Measurements from ENCODE around the gene MYCBP. TPM values are rescaled to one million over a fixed set of nuclear protein-coding genes. Genes with fewer than 3 reads are reported as not detected.
"Not testable (repeated sequence)": the region's sequence is repeated elsewhere in the genome, so short reads cannot be mapped to it uniquely, and the experiment has no call there.

Gene MYCBP
- total and polyA plus RNA-seq, 2 experiments from 2014 or later = 33.6 to 82.3 TPM

GRCh38 chr1:38848071-38848470 lies 25.1 kb downstream of the MYCBP start (continued):
- TF ChIP-seq REST (IDR thresholded peaks at IDR 0.05; ENCODE audit: unreplicated experiment) = no peak
- no peak for TF ChIP-seq EZH2 (IDR thresholded peaks at IDR 0.05; ENCODE audit: low read depth, unreplicated experiment)
- no peak for TF ChIP-seq ZNF331 (CRISPR knock-in tag; IDR thresholded peaks at IDR 0.05; ENCODE audit: low read depth)
- TF ChIP-seq, protein P1, sequence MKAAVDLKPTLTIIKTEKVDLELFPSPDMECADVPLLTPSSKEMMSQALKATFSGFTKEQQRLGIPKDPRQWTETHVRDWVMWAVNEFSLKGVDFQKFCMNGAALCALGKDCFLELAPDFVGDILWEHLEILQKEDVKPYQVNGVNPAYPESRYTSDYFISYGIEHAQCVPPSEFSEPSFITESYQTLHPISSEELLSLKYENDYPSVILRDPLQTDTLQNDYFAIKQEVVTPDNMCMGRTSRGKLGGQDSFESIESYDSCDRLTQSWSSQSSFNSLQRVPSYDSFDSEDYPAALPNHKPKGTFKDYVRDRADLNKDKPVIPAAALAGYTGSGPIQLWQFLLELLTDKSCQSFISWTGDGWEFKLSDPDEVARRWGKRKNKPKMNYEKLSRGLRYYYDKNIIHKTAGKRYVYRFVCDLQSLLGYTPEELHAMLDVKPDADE (IDR thresholded peaks at IDR 0.05) = no peak
- TF ChIP-seq NANOG (IDR thresholded peaks at IDR 0.05; ENCODE audit: borderline replicate concordance) = no peak
- no peak for TF ChIP-seq ZNF114 (CRISPR knock-in tag; IDR thresholded peaks at IDR 0.05)

GRCh38 chr1:38846210-38846609 lies 26.9 kb downstream of the MYCBP start:
- H3K4me3 Mint-ChIP-seq = no peak overlapping the region
- no peaks in the 10 kb centered on the region for H3K9me3 Mint-ChIP-seq
- peaks cover 46% of the 10 kb centered on the region for H3K36me3 Mint-ChIP-seq (ENCODE audit: low read depth)
- H3K4me1 ChIP-seq (ENCODE audit: insufficient read depth) = 0 out of 2 replicates have a peak, but pooled peaks cover 3% of the 10 kb centered on the region
- H3K4me2 ChIP-seq = no peak overlapping the region
- H3K27ac Mint-ChIP-seq = no peak overlapping the region
- no peaks in the 10 kb centered on the region for H3K9me2 ChIP-seq (ENCODE audit: insufficient read depth)
- DNase-seq (ENCODE audit: low spot score) (no peak), ATAC-seq (no peak; the same call in 2 of the 3 replicates)
- TF ChIP-seq REST (IDR thresholded peaks at IDR 0.05; ENCODE audit: unreplicated experiment) (no peak), ZNF114 (CRISPR knock-in tag; IDR thresholded peaks at IDR 0.05) (no peak), STAT1 (IDR thresholded peaks at IDR 0.05; ENCODE audit: unreplicated experiment) (no peak), EZH2phosphoT487 (IDR thresholded peaks at IDR 0.05; ENCODE audit: unreplicated experiment) (no peak), CREB1 (CRISPR knock-in tag; IDR thresholded peaks at IDR 0.05; ENCODE audit: low read depth) (no peak)
- TF ChIP-seq, protein P2, sequence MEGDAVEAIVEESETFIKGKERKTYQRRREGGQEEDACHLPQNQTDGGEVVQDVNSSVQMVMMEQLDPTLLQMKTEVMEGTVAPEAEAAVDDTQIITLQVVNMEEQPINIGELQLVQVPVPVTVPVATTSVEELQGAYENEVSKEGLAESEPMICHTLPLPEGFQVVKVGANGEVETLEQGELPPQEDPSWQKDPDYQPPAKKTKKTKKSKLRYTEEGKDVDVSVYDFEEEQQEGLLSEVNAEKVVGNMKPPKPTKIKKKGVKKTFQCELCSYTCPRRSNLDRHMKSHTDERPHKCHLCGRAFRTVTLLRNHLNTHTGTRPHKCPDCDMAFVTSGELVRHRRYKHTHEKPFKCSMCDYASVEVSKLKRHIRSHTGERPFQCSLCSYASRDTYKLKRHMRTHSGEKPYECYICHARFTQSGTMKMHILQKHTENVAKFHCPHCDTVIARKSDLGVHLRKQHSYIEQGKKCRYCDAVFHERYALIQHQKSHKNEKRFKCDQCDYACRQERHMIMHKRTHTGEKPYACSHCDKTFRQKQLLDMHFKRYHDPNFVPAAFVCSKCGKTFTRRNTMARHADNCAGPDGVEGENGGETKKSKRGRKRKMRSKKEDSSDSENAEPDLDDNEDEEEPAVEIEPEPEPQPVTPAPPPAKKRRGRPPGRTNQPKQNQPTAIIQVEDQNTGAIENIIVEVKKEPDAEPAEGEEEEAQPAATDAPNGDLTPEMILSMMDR (conservative IDR thresholded peaks at IDR 0.05; ENCODE audit: low read depth in 2 of 2) = peak in 1 of 2 experiments; percentile 45; a peak in 2 of 4 replicates
- H3K27ac ChIP-seq (ENCODE audit: low read depth) = no peak overlapping the region
- H2AFZ ChIP-seq = no peak overlapping the region
- H3K27me3 Mint-ChIP-seq (ENCODE audit: insufficient read depth, low read depth, poor library complexity) = no peaks in the 10 kb centered on the region
- no peaks in the 10 kb centered on the region for H3K27me3 ChIP-seq (ENCODE audit: insufficient read depth)
- no peaks in the 10 kb centered on the region for H3K4me1 Mint-ChIP-seq
- no peaks in the 10 kb centered on the region for H3F3A ChIP-seq (replicated peaks; ENCODE audit: low read depth)
- no peaks in the 10 kb centered on the region; the same call in 1 of the 2 replicates for H3K79me2 ChIP-seq (replicated peaks; ENCODE audit: insufficient read depth)
- H3K36me3 ChIP-seq (ENCODE audit: insufficient read depth) = peaks cover 10% of the 10 kb centered on the region; the same call in 1 of the 2 replicates
- no peak overlapping the region for H3K4me3 ChIP-seq
- 0 out of 2 replicates have a peak, but pooled peaks cover 3% of the 10 kb centered on the region for H4K20me1 ChIP-seq (replicated peaks; ENCODE audit: insufficient read depth)

GRCh38 chr1:38845088-38845487 lies 28.1 kb downstream of the MYCBP start:
- H3K4me2 ChIP-seq; H3K9me2 ChIP-seq (ENCODE audit: insufficient read depth); H3K4me1 ChIP-seq (ENCODE audit: insufficient read depth); H3K27ac ChIP-seq (ENCODE audit: low read depth); H3K4me3 Mint-ChIP-seq; H3K27me3 ChIP-seq (ENCODE audit: insufficient read depth); DNase-seq (ENCODE audit: low spot score); H4K20me1 ChIP-seq (replicated peaks; ENCODE audit: insufficient read depth); H2AFZ ChIP-seq; H3F3A ChIP-seq (replicated peaks; ENCODE audit: low read depth); H3K27ac Mint-ChIP-seq; H3K4me1 Mint-ChIP-seq; H3K36me3 ChIP-seq (ENCODE audit: insufficient read depth); H3K27me3 Mint-ChIP-seq (ENCODE audit: insufficient read depth, low read depth, poor library complexity); H3K4me3 ChIP-seq; ATAC-seq; H3K9me3 Mint-ChIP-seq; H3K79me2 ChIP-seq (replicated peaks; ENCODE audit: insufficient read depth): not testable (repeated sequence)
- H3K36me3 Mint-ChIP-seq (ENCODE audit: low read depth) = peaks cover 37% of the 10 kb centered on the region

Measured in GM23338 (cell line).